Stimulated activated CD4-positive, alpha-beta T cell treated with anti-CD3 and anti-CD28 coated beads, Interleukin-15, amount 100 ng/mL, for 48 hours (primary cell): ENCODE measurements around the gene HIBADH.

Experiments
- DNase-seq, 2 donors: peaks; one replicate each; pipeline ENCODE4 v3.0.0-alpha.2; 2020; ENCODE audit warnings: low read depth in 2 of 2

Gene HIBADH

GRCh38 chr7:27492224-27492623 lies 170.5 kb downstream of the HIBADH start:
- DNase-seq = no peak

DNA sequence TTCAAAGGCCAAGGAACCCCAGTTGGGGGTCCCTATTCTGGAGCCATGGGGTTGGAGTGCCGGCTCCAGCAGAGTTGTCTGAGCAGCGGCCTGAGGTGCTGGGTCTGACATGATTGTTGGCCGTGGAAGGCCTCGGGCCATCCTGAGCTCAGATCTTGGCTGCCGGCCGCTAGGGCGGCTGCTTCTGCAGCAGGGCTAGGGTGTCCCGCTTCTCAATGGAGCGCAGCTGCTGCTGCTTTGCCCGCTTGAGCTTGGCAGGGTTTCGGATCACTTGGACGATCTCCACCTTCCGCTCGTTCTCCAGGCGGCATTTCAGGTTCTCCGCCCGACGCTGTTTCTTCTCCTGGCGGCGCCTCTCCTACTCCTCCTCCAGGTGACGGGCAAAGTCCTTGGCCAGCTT lies 171.1 kb downstream of the HIBADH start:
- no peak for DNase-seq

DNA sequence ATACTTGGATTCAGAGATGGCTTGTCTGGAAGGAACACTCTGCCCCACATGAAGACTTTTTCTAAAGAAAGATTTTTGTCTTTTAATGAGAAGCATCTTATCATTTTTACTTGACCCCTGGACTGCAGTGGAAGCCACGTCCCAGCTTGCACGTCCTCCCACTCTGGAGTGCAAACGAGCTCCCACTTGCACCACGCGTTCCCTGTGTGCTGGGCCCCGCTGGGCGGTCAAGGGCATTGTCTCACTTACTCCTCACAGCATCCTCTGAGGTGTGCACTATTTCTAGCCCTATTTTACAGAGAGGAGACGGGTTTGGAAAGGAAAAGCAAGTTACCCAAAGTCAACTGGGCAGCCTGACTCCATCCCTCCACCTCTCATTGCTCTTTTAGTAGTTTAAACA lies 175.2 kb downstream of the HIBADH start:
- DNase-seq = no peak

DNA sequence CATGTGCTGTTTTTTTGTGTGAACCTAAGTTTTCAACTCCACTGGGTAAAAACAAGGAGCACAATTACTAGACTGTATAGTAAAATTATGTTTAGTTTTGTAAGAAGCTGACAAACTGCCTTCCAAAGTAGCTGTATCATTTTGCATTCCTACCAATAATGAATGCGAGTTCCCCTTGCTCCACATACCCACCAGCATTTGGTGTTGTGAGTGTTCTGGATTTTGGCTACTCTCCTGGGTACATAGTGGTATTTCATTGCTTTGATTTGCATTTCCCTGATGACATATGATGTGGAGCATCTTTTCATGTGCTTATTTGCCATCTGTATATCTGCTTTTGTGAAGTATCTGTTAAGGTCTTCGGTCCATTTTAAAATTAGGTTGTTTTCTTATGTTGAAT lies 178.2 kb downstream of the HIBADH start:
- DNase-seq = no peak

DNA sequence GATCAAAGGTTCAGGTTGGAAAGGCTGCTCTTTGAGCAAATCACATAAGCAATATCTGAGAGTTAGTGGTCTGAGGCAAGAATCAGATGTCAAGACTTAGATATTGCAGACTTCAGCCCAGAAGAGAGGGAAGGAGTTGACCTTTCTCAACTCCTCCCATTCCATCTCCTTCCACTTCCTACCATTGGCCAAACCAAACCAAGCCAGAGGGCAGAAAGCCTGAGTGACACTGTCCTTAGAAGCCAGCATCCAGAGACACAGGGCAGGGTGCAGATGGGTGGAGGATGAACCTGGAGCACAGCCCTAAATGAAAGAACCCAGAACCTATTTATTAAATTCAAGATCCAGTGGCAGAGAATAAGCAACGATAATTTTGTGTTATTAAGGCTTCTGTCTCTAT lies 180.5 kb downstream of the HIBADH start:
- no peak for DNase-seq

DNA sequence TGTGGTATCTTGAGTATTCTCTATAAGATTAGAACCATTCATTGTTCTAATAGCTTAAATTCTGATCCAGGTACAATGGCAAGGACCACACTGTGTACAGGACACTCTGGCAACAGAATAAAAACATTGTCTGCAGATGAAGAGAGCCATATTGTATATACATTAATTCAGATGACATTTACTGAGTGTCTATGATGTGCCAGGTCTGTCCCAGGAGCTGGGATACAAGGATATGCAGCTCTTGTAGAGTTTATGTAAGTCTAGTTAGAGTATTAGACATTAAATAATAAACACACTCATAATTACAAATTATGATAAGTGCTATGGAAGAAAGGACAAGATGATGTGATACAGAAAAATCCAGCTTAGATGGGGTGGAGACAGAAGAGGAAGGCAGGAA lies 184.1 kb downstream of the HIBADH start:
- no peak for DNase-seq

DNA sequence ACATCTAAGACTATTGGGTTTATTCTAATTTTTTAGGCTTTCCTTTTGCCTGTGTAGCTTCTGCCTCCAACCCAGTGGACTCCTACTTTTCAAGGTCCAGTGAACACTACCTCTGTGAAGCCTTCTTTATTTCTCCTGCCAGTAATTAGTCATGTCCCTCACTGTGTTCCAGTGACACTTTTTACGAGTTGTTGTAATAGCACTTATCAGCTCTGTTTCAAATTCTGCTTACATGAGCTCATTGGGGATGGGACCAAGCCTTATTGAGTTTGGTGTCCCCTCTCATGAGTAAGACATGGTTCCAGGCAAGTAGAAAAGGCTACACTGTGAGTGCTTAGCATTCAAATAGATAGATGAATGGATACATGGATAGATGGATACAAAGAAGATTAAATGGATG lies 184.6 kb downstream of the HIBADH start:
- DNase-seq = no peak

GRCh38 chr7:27476493-27476892 lies 186.2 kb downstream of the HIBADH start:
- DNase-seq = no peak
